Glutamatergic neuron (in vitro differentiated cells): ENCODE results near the gene SLBP. TPM values are rescaled to one million over a fixed set of nuclear protein-coding genes. Genes with fewer than 3 reads are reported as not detected.

Experiments
- DNase-seq: peaks from one replicate; pipeline ENCODE4 v3.0.0; 2022
- H3K27ac Mint-ChIP-seq: one replicate; pipeline ENCODE4 v1.8.0; 2020; ENCODE audit warnings: mild to moderate bottlenecking, mixed read lengths, inconsistent platforms; ENCODE audit not compliant: unreplicated experiment
- H3K27me3 Mint-ChIP-seq: one replicate; pipeline ENCODE4 v1.8.0; 2020; ENCODE audit warnings: mild to moderate bottlenecking, moderate library complexity, mixed read lengths, inconsistent platforms; ENCODE audit not compliant: unreplicated experiment
- H3K36me3 Mint-ChIP-seq: one replicate; pipeline ENCODE4 v1.8.0; 2020; ENCODE audit warnings: mild to moderate bottlenecking, mixed read lengths, inconsistent platforms; ENCODE audit not compliant: unreplicated experiment
- H3K4me1 Mint-ChIP-seq: one replicate; pipeline ENCODE4 v1.8.0; 2020; ENCODE audit warnings: mild to moderate bottlenecking, low read depth, mixed read lengths, inconsistent platforms; ENCODE audit not compliant: unreplicated experiment
- H3K4me3 Mint-ChIP-seq: one replicate; pipeline ENCODE4 v1.8.0; 2020; ENCODE audit warnings: mild to moderate bottlenecking, mixed read lengths, inconsistent platforms; ENCODE audit not compliant: unreplicated experiment
- H3K9me3 Mint-ChIP-seq: one replicate; pipeline ENCODE4 v1.8.0; 2020; ENCODE audit warnings: mild to moderate bottlenecking, moderate library complexity, mixed read lengths, inconsistent platforms; ENCODE audit not compliant: unreplicated experiment
- total RNA-seq: library from RNA; stranded (reverse); fragmentation: NEBNext Ultra II Directional; extraction: Animal tissue kit (Norgen Biotek cat#: 25700); gene quantifications from one replicate; pipeline ENCODE4 v1.2.1, GENCODE V29; 2021; ENCODE audit not compliant: unreplicated experiment
- TF ChIP-seq, protein P1 (sequence below): fragments of 200-600 bp; sonication (generic); IDR thresholded peaks from one replicate; pipeline ENCODE4 v1.5.0; 2021; ENCODE audit not compliant: partially characterized antibody, unreplicated experiment

The SLBP gene
- total RNA-seq, 1 donor from 2014 or later = 25.0 TPM

DNA sequence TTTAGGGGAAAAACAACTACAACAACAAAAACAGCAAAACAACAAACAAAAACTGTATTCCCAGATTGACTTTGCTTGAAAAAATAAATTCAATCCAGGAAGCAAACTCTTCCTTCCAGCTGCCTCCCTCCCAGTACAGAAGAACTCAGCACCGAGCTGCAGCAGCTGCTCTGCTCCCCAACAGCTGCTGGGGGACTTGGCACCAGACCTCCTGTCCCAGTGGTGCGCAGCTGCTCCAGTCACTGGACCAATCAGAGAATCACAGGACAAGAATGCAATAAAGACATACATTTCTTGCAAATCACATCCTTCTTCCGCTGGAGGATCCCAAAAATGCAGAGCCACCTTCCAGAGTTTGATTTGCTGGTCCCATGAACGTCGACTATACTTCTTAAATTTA is 16.2 kb downstream of the SLBP start:
- peak; percentile 60 for DNase-seq
- H3K36me3 Mint-ChIP-seq = no peaks in the 10 kb centered on the region
- H3K27me3 Mint-ChIP-seq = no peaks in the 10 kb centered on the region
- TF ChIP-seq, protein P1, sequence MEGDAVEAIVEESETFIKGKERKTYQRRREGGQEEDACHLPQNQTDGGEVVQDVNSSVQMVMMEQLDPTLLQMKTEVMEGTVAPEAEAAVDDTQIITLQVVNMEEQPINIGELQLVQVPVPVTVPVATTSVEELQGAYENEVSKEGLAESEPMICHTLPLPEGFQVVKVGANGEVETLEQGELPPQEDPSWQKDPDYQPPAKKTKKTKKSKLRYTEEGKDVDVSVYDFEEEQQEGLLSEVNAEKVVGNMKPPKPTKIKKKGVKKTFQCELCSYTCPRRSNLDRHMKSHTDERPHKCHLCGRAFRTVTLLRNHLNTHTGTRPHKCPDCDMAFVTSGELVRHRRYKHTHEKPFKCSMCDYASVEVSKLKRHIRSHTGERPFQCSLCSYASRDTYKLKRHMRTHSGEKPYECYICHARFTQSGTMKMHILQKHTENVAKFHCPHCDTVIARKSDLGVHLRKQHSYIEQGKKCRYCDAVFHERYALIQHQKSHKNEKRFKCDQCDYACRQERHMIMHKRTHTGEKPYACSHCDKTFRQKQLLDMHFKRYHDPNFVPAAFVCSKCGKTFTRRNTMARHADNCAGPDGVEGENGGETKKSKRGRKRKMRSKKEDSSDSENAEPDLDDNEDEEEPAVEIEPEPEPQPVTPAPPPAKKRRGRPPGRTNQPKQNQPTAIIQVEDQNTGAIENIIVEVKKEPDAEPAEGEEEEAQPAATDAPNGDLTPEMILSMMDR = no peak
- peak overlapping the region; percentile 85 for H3K27ac Mint-ChIP-seq
- peaks cover 6% of the 10 kb centered on the region for H3K9me3 Mint-ChIP-seq
- peak overlapping the region; percentile 57 for H3K4me3 Mint-ChIP-seq
- peaks cover 13% of the 10 kb centered on the region for H3K4me1 Mint-ChIP-seq

DNA sequence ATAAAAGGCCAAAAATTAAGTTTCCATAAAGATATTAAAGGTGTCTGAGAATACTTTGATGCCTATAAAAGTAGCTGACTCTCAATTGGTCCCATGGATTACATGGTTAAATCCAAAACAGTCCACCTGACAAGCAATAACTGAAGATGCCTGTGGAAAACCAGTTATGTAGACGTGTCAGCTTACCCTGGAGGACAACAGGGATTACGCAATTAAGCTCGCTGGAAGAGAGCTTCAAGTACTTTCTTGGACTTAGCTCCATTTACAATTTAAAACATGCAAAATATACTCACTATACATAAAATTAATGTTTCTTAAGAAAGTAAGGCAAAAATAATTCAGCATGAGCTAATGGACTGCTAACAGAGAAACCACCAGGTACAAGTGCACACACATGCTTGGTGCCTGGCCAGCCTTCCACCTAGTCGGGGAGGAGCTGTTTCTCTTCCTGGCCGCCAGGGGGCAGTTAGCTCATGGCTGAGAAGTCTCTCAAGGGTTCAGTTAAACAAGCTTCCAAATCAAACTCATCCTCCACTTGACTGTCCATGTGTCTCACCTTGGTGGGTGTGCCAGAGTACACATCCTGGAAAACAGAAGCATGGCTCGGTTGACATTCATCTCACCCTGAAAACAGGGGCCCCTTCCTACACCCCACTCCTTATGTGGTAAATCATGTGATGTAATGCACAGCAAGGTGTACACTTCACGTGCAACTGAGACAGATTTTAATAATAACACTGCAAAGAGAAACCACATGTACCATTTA is 18.8 kb downstream of the SLBP start:
- no peaks in the 10 kb centered on the region for H3K36me3 Mint-ChIP-seq

DNA sequence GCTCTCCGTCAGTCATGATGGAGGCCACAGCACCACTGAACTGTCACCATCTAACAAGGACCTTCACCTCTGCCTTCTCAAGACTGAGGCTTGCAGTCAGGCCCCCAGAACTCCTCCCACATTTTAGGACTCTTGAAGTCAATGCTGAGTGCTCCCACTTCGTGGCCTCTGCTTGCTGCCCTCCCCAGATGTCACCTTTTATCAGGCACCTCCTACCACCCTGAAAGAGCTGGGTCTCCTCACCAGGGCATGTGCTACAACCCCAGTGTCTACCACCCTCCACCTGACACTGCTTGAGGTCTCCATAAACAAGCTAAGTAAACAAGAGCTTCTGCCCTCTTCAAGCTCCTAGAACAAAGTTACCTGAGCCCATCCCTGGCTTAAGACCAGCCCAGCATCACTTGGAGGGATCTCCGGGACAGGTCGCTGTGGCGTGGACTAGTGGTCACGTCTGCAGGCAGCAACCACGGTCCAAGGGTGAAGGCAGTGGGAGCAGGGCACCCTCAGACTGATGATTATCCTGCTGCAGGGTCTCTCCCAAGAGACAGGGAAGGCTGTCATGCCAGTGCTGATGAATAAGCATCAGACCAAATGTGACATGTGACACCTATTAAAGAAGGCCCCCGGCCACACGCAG is 20.3 kb downstream of the SLBP start:
- Mint-ChIP-seq H3K36me3 (no peaks in the 10 kb centered on the region), H3K4me3 (no peak overlapping the region), H3K9me3 (peaks cover 9% of the 10 kb centered on the region), H3K27me3 (peaks cover 2% of the 10 kb centered on the region), H3K4me1 (peaks cover 16% of the 10 kb centered on the region), H3K27ac (peak overlapping the region; percentile 3)
- DNase-seq = no peak
- TF ChIP-seq, protein P1 = no peak

More for the DNA sequence above, 18.8 kb downstream of the SLBP start:
- peak overlapping the region; percentile 62 for H3K27ac Mint-ChIP-seq
- DNase-seq = peak; percentile 78
- TF ChIP-seq, protein P1 = peak; percentile 96
- peaks cover 16% of the 10 kb centered on the region for H3K4me1 Mint-ChIP-seq
- no peak overlapping the region for H3K4me3 Mint-ChIP-seq
- peaks cover 2% of the 10 kb centered on the region for H3K27me3 Mint-ChIP-seq
- peaks cover 9% of the 10 kb centered on the region for H3K9me3 Mint-ChIP-seq

DNA sequence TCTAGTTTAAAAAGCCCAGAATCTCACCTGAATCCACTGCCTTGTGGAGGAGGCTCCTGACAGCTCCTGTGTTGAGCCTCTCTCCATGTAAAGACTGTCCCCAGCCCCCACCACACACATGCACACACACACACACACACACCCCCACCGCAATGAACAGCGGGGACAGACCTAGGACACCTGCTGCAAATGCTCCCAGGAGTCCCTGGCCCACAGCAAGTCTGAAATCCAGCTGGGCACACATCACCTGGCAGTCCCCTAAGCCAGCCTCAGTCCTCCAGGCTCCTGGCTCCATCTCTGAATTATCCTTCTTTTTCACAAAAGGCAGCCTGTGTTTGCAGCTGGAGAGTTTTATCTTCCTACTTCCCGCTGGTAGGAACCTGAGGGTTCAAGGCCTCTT is 21.4 kb downstream of the SLBP start:
- Mint-ChIP-seq H3K9me3 (peaks cover 6% of the 10 kb centered on the region), H3K4me3 (no peak overlapping the region), H3K27ac (peak overlapping the region; percentile 17), H3K36me3 (no peaks in the 10 kb centered on the region), H3K27me3 (peaks cover 2% of the 10 kb centered on the region), H3K4me1 (peaks cover 12% of the 10 kb centered on the region)
- TF ChIP-seq, protein P1 = no peak
- DNase-seq = no peak
